ENCODE results near the gene MPP3. TPM values are rescaled to one million over a fixed set of nuclear protein-coding genes. Genes with fewer than 3 reads are reported as not detected.

The MPP3 gene
- total RNA-seq, 1 experiment from 2014 or later = 34.3 TPM

DNA sequence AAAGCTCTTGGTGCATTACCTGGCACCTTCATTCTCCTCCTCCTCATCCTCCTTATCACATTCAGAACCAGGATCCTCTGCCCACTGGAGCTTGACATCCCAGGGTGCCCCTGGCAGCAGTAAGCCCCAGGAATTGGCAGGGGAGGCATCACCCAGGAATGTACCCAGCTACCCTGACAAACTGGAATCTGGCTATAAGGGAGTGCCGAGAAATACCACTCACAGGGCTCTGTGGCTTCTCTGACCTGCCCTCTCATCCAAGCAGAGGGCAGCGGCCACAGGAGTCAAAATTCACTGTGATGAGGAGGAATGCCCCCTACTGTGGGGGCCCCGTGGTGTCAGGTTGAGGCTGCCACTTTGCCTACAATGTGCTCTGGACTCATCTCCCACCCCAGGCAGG lies 19.6 kb downstream of the MPP3 start:
- Histone ChIP-seq H2AFZ (ENCODE audit: low read length) (no peak overlapping the region), H3F3A (ENCODE audit: low read length, unreplicated experiment) (no peaks in the 10 kb centered on the region), H3K9ac (ENCODE audit: low read length) (no peak overlapping the region), H3K36me3 (ENCODE audit: low read depth, low read length) (peaks cover 27% of the 10 kb centered on the region), H3K9me2 (replicated peaks; ENCODE audit: low read length) (no peaks in the 10 kb centered on the region), H3K4me2 (ENCODE audit: low read length) (no peak overlapping the region), H4K20me1 (ENCODE audit: low read length) (no peaks in the 10 kb centered on the region), H3K27me3 (ENCODE audit: low read length) (no peaks in the 10 kb centered on the region), H3K4me1 (ENCODE audit: insufficient read depth, low read length) (peaks cover 16% of the 10 kb centered on the region), H3K4me3 (ENCODE audit: low read length) (no peak overlapping the region), H3K79me2 (ENCODE audit: low read length) (no peaks in the 10 kb centered on the region), H3K9me3 (ENCODE audit: low read length) (no peaks in the 10 kb centered on the region), H3K27ac (ENCODE audit: low read length) (no peak overlapping the region)
- ChIA-PET CTCF (no interaction called here), POLR2A (ENCODE audit: unreplicated experiment) (no interaction called here)
- no peak for ATAC-seq
- no peak for DNase-seq
- TF ChIP-seq, protein P1, sequence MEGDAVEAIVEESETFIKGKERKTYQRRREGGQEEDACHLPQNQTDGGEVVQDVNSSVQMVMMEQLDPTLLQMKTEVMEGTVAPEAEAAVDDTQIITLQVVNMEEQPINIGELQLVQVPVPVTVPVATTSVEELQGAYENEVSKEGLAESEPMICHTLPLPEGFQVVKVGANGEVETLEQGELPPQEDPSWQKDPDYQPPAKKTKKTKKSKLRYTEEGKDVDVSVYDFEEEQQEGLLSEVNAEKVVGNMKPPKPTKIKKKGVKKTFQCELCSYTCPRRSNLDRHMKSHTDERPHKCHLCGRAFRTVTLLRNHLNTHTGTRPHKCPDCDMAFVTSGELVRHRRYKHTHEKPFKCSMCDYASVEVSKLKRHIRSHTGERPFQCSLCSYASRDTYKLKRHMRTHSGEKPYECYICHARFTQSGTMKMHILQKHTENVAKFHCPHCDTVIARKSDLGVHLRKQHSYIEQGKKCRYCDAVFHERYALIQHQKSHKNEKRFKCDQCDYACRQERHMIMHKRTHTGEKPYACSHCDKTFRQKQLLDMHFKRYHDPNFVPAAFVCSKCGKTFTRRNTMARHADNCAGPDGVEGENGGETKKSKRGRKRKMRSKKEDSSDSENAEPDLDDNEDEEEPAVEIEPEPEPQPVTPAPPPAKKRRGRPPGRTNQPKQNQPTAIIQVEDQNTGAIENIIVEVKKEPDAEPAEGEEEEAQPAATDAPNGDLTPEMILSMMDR (conservative IDR thresholded peaks at IDR 0.05; ENCODE audit: low read depth, low read length) = no peak
- TF ChIP-seq EZH2phosphoT487 (IDR thresholded peaks at IDR 0.05; ENCODE audit: borderline replicate concordance, low read length) (no peak), EZH2 (IDR thresholded peaks at IDR 0.05; ENCODE audit: low read length, unreplicated experiment) (no peak)
- BruUV-seq (replicated peaks) = no TSS peak
- intact Hi-C loops (cut with micrococcal nuclease) = no loop called here

DNA sequence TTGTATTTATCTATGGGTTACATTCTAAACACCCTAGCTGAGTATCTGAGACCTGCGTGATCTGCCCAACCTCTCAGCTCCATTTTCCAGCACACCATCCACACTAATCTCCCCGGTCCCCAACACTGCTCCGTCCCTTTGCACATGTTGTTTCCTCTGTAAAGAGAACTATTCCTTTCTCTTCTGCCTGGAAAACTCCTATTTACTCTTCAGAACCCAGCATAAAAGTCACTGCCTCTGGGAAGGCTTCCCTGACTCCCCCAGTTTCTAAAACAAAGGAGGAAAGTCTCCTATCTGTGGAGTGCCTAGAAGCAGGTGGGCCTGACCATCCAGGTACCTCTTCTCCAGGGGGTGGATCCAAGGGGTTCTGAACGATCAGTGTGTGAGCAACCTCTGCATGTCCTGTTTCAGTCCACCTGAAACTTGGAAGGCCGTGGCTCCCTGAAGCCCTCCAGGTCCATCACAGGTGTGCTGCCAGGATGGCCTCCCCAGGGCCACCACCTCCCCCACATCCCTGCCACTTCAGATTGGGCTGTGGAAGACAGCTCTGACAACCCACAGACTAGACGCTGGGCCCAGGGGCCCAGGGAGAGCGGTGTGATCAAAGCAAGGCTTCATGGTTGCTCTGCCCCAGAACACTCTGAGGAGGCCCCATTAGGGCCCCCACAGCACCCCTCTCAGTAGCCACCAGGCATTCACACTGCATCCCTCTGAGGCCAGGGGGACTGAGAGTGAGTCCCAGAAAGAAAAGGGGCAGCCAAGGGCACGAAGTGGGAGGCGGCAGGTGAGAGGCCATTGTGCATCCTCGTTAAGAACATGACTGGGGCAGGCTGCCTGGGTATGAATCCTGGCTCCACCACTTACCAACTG lies 20.3 kb downstream of the MPP3 start:
- H3K9me3 ChIP-seq (ENCODE audit: low read length) = no peaks in the 10 kb centered on the region
- BruUV-seq (replicated peaks) = no TSS peak
- intact Hi-C loops (cut with micrococcal nuclease) = no loop called here
- H3K4me2 ChIP-seq (ENCODE audit: low read length) = no peak overlapping the region
- DNase-seq = no peak
- CTCF ChIA-PET = no interaction called here
- no peak for ATAC-seq
- no peaks in the 10 kb centered on the region for H3K27me3 ChIP-seq (ENCODE audit: low read length)
- no peaks in the 10 kb centered on the region for H3F3A ChIP-seq (ENCODE audit: low read length, unreplicated experiment)
- peaks cover 16% of the 10 kb centered on the region for H3K4me1 ChIP-seq (ENCODE audit: insufficient read depth, low read length)
- no peak overlapping the region for H2AFZ ChIP-seq (ENCODE audit: low read length)
- no peaks in the 10 kb centered on the region for H4K20me1 ChIP-seq (ENCODE audit: low read length)
- no peaks in the 10 kb centered on the region for H3K9me2 ChIP-seq (replicated peaks; ENCODE audit: low read length)
- peaks cover 31% of the 10 kb centered on the region for H3K36me3 ChIP-seq (ENCODE audit: low read depth, low read length)
- TF ChIP-seq EZH2 (IDR thresholded peaks at IDR 0.05; ENCODE audit: low read length, unreplicated experiment) (no peak), EZH2phosphoT487 (IDR thresholded peaks at IDR 0.05; ENCODE audit: borderline replicate concordance, low read length) (no peak)
- TF ChIP-seq, protein P1 (conservative IDR thresholded peaks at IDR 0.05; ENCODE audit: low read depth, low read length) = no peak
- POLR2A ChIA-PET (ENCODE audit: unreplicated experiment) = no interaction called here
- H3K79me2 ChIP-seq (ENCODE audit: low read length) = no peaks in the 10 kb centered on the region
- H3K9ac ChIP-seq (ENCODE audit: low read length) = no peak overlapping the region
- H3K27ac ChIP-seq (ENCODE audit: low read length) = no peak overlapping the region
- H3K4me3 ChIP-seq (ENCODE audit: low read length) = no peak overlapping the region

DNA sequence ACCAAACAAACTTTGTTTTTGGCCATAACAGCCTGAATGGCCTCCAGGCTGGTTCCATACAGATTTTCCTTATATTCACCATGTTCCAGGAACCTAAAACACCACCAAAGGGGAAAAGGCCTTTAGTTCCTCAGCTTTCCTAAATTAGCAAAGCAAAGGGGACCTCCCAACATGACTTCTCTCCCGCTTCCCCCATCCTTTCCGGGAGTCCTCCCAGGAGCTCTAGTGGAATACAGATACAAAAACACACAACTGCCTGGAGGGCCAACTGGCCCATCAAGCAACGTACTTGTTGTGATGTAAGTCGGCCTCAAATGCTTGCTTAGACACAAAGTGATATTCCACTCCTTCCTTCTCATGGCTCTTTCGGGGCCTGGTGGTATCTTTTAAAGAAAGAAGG lies 22.1 kb downstream of the MPP3 start:
- Histone ChIP-seq H3K4me2 (ENCODE audit: low read length) (no peak overlapping the region), H3K36me3 (ENCODE audit: low read depth, low read length) (peaks cover 31% of the 10 kb centered on the region), H3K9me2 (replicated peaks; ENCODE audit: low read length) (no peaks in the 10 kb centered on the region), H3K4me1 (ENCODE audit: insufficient read depth, low read length) (peaks cover 16% of the 10 kb centered on the region), H3K9me3 (ENCODE audit: low read length) (no peaks in the 10 kb centered on the region), H4K20me1 (ENCODE audit: low read length) (no peaks in the 10 kb centered on the region), H3K27me3 (ENCODE audit: low read length) (no peaks in the 10 kb centered on the region), H3K4me3 (ENCODE audit: low read length) (no peak overlapping the region), H3K79me2 (ENCODE audit: low read length) (no peaks in the 10 kb centered on the region), H3K27ac (ENCODE audit: low read length) (no peak overlapping the region), H2AFZ (ENCODE audit: low read length) (no peak overlapping the region), H3K9ac (ENCODE audit: low read length) (no peak overlapping the region), H3F3A (ENCODE audit: low read length, unreplicated experiment) (no peaks in the 10 kb centered on the region)
- CTCF ChIA-PET = no interaction called here
- TF ChIP-seq EZH2phosphoT487 (IDR thresholded peaks at IDR 0.05; ENCODE audit: borderline replicate concordance, low read length) (no peak), EZH2 (IDR thresholded peaks at IDR 0.05; ENCODE audit: low read length, unreplicated experiment) (no peak)
- TF ChIP-seq, protein P1 (conservative IDR thresholded peaks at IDR 0.05; ENCODE audit: low read depth, low read length) = no peak
- intact Hi-C loops (cut with micrococcal nuclease) = no loop called here
- POLR2A ChIA-PET (ENCODE audit: unreplicated experiment) = no interaction called here
- no peak for DNase-seq
- no peak for ATAC-seq
- BruUV-seq (replicated peaks) = no TSS peak
